GM18499 (cell line): Measurements from ENCODE around the gene FAM50A.

Experiments used
- ATAC-seq: cut with Tn5 transposase; IDR thresholded peaks from one replicate; pipeline ENCODE4 v1.9.1; 2021; ENCODE audit warnings: moderate number of reproducible peaks; ENCODE audit not compliant: insufficient read depth, unreplicated experiment

FAM50A gene

DNA sequence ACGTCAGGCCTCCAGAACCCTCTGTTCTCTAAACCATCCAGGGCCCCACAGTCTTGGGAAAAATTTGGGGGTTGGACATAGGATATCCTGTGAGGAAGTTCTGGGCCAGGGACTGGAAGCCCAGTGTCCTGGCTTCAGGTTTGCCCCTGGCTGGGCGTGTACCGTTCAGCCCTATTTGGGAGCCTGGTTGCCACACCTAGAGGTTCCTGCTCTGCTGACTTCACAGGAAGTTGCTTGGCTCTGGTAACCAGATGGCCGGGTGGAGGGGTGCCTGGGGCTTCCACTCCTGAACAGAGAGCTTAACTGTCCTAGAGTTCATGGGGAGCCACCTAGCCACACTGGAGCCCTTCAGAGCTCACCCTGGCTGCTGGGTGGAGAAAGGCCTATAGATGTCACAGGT lies 31.5 kb upstream of the FAM50A start:
- no peak for ATAC-seq

GRCh38 chrX:154413142-154413541 lies 30.8 kb upstream of the FAM50A start:
- ATAC-seq = no peak

- ATAC-seq = no peak
These were observed 26.8 kb upstream of the FAM50A start for GRCh38 chrX:154417157-154417556.

GRCh38 chrX:154419189-154419588 lies 24.8 kb upstream of the FAM50A start:
- ATAC-seq = no peak

- no peak for ATAC-seq
These were observed 24.1 kb upstream of the FAM50A start for GRCh38 chrX:154419688-154420401.

DNA sequence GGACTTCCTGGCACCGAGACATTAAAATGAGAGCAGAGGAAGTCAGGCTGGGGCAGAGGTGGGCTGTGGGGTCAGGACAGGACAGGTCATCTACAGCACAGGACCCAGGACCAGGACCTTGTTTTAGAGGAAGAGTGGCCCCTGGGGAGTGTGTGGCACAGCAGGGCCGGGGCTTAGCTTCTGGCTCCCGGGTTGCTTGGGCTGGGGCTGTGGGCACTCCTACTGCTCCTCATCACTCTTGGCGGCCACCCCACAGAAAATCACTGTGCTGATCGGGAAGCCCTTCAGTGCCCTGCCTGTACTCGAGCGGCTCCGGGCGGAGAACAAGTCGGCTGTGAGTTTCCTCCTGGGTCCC lies 23.6 kb upstream of the FAM50A start:
- no peak for ATAC-seq

DNA sequence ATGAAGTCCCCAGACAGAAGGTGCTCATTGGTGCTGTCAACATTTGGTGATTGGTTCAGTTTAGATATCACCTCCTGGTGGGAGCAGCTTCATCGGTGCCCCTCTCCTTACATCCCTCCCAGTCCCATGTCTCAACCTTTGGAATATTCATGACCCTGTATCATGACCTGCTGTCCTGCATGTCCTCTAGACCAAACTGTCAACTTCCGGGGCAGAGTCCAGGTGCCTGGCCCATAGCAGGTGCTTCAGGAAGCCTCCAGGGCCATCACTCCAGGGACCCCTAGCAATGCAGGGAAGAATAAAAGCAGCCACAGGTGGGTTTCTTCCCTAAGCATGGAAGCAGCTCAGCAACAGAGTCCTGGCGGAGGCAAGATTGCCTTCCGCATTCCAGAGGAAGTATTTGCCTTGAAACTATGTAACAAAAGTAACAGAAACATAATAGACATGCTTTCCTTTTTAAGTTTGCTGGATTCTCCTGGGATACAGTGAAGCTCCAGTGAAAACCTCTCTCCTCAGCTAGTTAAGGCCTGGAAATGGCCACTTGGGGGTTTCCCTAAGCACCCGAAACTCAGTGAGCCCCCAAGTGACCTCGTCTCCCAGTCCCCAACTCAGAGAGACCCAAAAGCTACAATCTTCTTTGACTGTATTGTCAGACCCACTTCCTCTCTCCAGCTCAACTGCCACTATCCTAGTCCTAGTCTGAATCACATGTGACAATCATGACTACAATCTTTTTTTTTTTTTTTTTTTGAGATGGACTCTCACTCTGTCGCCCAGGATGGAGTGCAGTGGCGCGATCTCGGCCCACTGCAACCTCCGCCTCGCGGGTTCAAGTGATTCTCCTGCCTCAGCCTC lies 16.8 kb upstream of the FAM50A start:
- ATAC-seq = no peak

DNA sequence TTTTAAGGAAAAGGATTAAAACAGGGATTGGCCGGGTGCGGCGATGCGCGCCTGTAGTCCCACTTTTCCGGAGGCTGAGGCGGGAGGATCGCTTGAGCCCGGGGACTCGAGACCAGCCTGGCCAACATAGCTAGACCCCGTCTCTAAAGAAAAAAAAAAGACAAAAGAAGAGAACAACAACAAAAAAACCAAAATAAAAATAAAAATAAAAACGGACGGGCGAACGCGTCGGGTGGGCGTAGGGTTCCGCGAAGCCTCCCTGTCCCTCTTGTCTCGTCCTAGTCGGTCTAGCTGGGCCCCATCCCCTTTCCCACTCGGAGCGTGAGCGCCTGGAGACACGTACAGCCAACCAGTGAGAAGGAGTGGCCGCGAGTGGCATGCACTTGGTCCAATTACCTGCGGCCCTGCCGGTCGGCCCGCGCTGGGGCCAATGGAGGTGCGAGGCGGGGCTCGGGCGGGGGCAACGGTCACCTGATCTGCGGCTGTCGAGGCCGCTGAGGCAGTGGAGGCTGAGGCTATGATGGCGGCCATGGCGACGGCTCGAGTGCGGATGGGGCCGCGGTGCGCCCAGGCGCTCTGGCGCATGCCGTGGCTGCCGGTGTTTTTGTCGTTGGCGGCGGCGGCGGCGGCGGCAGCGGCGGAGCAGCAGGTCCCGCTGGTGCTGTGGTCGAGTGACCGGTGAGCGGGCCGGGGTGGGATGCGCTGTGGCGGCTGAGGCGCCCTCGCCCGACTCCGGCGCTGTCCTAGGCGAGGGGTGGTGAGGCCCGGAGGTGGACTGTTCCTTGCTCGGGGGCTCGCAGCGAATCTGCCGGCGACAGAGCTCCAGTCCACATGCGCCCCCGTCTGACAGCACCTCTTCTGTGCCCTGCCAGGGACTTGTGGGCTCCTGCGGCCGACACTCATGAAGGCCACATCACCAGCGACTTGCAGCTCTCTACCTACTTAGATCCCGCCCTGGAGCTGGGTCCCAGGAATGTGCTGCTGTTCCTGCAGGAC lies 15.5 kb upstream of the FAM50A start, which contains the start of gene ATP6AP1:
Gene ATP6AP1 (plus strand): TSS at position 502 of the 996 bp plus-strand sequence. CDS start 16 bp downstream, at position 518.
- peak; percentile 92 for ATAC-seq

DNA sequence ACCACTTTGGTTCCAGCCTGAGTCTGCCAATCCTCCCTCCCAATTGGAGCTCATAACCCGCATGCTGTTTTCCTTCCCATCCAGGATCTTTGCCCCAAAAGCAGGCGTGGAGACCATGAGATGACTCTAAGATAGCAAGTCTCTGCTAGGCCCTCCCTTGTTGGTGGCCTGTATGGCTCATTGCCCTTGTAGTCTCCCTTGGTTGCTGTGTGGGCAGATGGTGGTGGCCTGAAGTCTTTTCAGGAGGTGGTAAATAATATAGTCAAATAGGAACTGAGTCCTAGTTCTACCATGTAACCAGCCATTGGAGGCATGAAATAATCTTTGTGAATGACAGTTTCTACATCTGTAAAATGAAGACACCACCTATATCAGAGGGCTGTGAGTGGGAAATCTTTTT lies 14.2 kb upstream of the FAM50A start:
- ATAC-seq = no peak

DNA sequence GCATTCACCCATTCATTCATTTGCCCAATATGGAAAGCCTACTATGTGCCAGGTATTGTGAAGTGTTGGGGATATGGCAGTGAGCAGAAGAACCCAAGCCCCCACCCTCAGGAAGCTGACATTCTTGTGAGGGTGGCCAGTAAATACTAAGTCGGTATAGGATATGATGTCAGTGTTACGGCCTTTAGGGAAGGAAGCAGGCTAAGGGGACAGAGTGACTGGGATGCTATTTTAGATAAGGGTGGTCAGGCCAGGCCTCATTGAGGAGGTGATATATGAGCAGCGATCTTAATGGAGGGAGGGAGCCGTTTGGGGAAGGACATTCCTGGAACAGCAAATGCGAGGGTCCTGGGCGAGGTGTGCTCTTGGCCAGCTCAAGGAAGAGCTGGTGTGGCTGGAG lies 13.5 kb upstream of the FAM50A start:
- ATAC-seq = no peak

DNA sequence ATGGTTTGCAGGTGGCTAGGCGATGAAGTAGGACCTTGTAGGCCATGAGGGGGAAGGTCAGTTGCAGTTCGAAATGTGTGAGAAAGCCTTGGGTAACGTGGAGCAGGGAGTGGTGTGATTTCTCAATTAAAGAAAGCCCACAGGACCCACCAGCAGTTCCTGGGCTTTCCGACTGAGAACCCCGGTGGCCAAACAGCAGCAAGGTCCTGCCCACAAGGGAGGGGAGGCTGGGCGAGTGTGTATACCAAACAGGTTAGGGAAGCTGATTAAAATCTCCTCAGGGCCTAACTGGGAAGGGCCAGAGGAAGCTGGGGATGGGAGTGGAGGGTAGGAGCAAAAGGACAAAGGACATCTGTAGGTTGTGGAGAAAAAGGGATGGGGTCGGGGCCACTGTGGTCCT lies 13.0 kb upstream of the FAM50A start:
- ATAC-seq = no peak

DNA sequence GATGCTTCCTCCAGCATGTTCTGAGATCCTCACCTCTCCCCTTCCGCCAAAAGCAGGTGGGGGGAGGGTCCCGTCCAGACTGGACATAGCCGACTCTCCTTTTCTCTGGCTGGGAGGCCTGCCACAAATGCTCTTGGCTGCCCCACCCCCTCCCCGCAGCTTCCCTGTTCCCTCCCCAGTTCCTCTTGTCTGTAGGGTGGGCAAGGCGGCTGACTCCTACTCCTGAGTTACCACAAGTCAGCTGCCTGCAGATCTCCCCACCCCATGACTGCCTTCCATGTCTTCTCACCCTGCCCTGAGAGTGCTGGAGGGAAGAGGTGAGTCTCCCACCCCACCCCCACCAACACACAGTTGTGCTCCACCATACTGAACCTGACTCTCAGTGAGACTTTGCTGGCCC lies 12.6 kb upstream of the FAM50A start:
- no peak for ATAC-seq

GRCh38 chrX:154432210-154432609 lies 11.7 kb upstream of the FAM50A start:
- ATAC-seq = no peak

DNA sequence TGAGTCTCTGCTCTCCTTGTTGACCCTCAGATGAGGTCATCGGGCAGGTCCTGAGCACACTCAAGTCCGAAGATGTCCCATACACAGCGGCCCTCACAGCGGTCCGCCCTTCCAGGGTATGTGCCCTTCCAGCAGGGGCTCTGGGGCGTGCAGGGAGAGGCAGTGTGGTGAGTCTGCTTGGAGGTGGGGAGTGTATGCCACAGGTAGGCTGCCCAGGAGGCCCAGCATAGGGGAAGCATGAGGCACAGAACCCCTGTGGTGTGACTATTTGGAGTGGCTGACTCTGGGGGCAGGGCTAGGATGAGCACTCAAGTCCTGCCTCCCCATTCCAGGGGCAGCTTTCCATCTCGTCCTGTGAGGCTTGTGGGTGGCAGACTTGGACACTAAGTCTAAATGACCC lies 10.3 kb upstream of the FAM50A start:
- no peak for ATAC-seq

- no peak for ATAC-seq
These were observed 9.4 kb upstream of the FAM50A start for GRCh38 chrX:154434394-154435168.

GRCh38 chrX:154435171-154435733 lies 8.7 kb upstream of the FAM50A start:
- ATAC-seq = no peak

DNA sequence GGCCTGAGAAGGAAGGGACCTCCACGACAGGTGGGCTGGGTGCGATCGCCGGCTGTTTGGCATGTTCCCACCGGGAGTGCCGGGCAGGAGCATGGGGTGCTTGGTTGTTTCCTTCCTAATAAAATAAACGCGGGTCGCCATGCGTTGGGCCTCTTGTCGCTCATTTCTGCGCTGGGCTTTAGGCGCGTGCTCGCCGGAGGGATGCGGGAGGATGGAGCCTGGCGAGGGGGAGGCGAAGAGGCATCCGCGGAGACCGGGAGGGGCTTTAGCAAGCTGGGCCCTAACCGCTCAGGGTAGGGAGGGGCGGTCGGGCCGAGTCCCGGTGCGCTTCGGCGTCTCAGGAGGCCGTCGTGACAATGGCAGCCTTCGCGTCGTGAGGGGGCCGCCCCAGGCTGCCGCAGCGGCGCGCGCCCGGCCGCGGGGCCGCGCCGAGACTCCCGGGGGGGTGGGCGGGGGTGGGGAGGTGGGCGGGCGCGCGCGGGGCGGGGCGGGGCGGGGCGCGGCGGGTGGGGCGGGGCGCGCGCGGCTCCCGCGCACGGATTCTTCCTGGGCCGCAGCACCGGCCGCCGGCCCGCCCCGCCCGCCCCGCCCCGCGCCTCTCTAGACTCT lies 7.5 kb upstream of the FAM50A start:
- no peak for ATAC-seq

DNA sequence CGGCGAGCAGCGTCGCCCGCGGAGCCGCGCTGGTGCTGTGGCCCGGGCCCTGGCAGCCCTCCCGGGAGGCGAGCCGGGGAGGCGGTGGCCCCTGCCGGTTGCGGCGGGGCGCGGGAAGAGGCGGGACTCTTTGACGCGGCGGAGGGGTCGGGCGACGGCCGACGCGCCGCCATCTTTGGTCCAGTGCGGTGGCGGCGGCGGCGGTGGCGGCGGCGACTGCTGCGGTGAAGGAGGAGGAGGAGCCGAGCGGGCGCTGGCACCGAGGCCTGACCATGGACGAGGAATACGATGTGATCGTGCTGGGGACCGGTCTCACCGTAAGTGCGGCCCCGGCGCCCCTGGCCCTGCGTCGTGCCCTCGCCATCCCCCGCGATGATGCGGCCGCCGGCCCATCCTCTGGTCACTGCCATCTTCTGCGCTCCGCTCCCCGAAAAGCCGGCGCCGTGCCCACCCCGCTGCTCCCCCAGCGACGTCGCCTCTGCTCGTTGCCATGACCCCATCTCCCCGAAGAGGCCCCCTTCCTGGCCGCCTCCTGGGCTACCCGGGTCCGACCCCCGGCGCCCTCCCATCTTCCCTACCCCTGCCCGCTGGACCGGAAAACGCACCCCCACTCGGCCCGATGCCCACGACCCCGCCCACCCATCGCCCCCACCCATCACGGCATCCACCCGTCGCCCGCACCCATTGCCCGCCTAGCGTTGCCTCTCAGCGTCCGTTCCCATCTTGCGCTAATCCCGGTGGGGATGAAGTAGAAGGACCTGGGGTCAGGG lies 6.8 kb upstream of the FAM50A start, which contains the start of gene GDI1:
Gene GDI1 (plus strand): TSS at position 172 of the 770 bp plus-strand sequence. CDS start 101 bp downstream, at position 273.
- ATAC-seq = no peak
